OCI-LY7 (cell line): ENCODE results near the gene C1orf174. TPM values are rescaled to one million over a fixed set of nuclear protein-coding genes. Genes with fewer than 3 reads are reported as not detected.

Experiments
- BruUV-seq: library from RNA; stranded (reverse); fragments of 400-500 nt; replicated peaks from 2 replicates; lab custom pipeline; 2021; lab: Mats Ljungman, UMichigan
- CTCF ChIA-PET: fragments of 300-600 bp; sonication (Branson Sonifier 250); formaldehyde crosslinking; loops from one replicate; lab custom pipeline; 2022; ENCODE audit warnings: antibody characterized with exemption; ENCODE audit not compliant: unreplicated experiment; lab: Charles Lee
- POLR2A ChIA-PET: fragments of 300-600 bp; sonication (Branson Sonifier 250); formaldehyde crosslinking; loops from one replicate; lab custom pipeline; 2022; ENCODE audit warnings: antibody characterized with exemption; lab: Charles Lee
- DNase-seq: peaks from one replicate; pipeline ENCODE4 v3.0.0-alpha.2; 2015; ENCODE audit warnings: low spot score
- H2AFZ ChIP-seq: fragments of 200-600 bp; sonication (generic), shearing (Covaris generic); 2 replicates; pipeline ENCODE4 v1.6.1; 2014; ENCODE audit warnings: mild to moderate bottlenecking, antibody characterized with exemption, low read length, moderate library complexity
- H3K27ac ChIP-seq: fragments of 200-600 bp; sonication (generic); 2 replicates; pipeline ENCODE4 v1.5.1; 2014; ENCODE audit warnings: mixed run types, low read depth, mild to moderate bottlenecking, moderate library complexity, low read length, inconsistent platforms; ENCODE audit not compliant: poor library complexity, severe bottlenecking
- H3K36me3 ChIP-seq: fragments of 200-600 bp; sonication (generic); 2 replicates; pipeline ENCODE4 v1.6.1; 2014; ENCODE audit warnings: mild to moderate bottlenecking, antibody characterized with exemption, low read length, moderate library complexity, mixed read lengths; ENCODE audit not compliant: insufficient read depth
- H3K4me1 ChIP-seq: fragments of 200-600 bp; sonication (generic); 2 replicates; pipeline ENCODE4 v1.5.1; 2014; ENCODE audit warnings: mild to moderate bottlenecking, low read length; ENCODE audit not compliant: insufficient read depth, poor library complexity, severe bottlenecking
- H3K4me2 ChIP-seq: fragments of 200-600 bp; sonication (generic); 2 replicates; pipeline ENCODE4 v1.6.1; 2014; ENCODE audit warnings: mild to moderate bottlenecking, low read length
- H3K4me3 ChIP-seq: fragments of 200-600 bp; sonication (generic); 2 replicates; pipeline ENCODE4 v1.5.1; 2014; ENCODE audit warnings: mild to moderate bottlenecking, low read depth, low read length; ENCODE audit not compliant: poor library complexity, severe bottlenecking
- H3K79me2 ChIP-seq: fragments of 200-600 bp; sonication (generic); 2 replicates; pipeline ENCODE4 v1.6.1; 2016; ENCODE audit warnings: low read depth, mild to moderate bottlenecking, low read length, moderate library complexity, mixed read lengths; ENCODE audit not compliant: insufficient read depth
- H3K9me2 ChIP-seq: fragments of 200-600 bp; sonication (generic); 2 replicates; pipeline ENCODE4 v1.6.1; 2016; ENCODE audit warnings: mild to moderate bottlenecking, low read length, mixed read lengths; ENCODE audit not compliant: insufficient read depth
- H3K9me3 ChIP-seq: fragments of 200-600 bp; sonication (generic); 2 replicates; pipeline ENCODE4 v1.6.1; 2014; ENCODE audit warnings: mild to moderate bottlenecking, mixed run types, low read length, mixed read lengths
- H4K20me1 ChIP-seq: fragments of 200-600 bp; sonication (generic); 2 replicates; pipeline ENCODE4 v1.6.1; 2014; ENCODE audit warnings: mild to moderate bottlenecking, antibody characterized with exemption, low read length, moderate library complexity, mixed read lengths; ENCODE audit not compliant: insufficient read depth
- EZH2phosphoT487 ChIP-seq: fragments of 200-600 bp; sonication (generic); IDR thresholded peaks from 2 replicates; pipeline ENCODE4 v1.6.1; 2018; ENCODE audit warnings: low read depth, borderline replicate concordance, mild to moderate bottlenecking, mixed run types, antibody characterized with exemption, low read length, moderate library complexity, mixed read lengths
- intact Hi-C: fragments of 100-400 bp; cut with micrococcal nuclease; formaldehyde crosslinking; loops from one replicate; pipeline ENCODE4 v1.10.0; 2022; ENCODE audit not compliant: unreplicated experiment
- total RNA-seq, 2 experiments: library from RNA; depleted of rRNA in 1 of 2; stranded (reverse); fragments of >200 nt in 1 of 2; shearing (Covaris generic) in 1 of 2; gene quantifications; 2 replicates each; pipeline ENCODE4 v1.2.3, GENCODE V29; 2014 to 2022
- TF ChIP-seq, protein P1 (sequence below): fragments of 200-600 bp; sonication (generic); conservative IDR thresholded peaks from 2 replicates; pipeline ENCODE4 v1.5.1; 2014; ENCODE audit warnings: mild to moderate bottlenecking, antibody characterized with exemption, low read length, moderate library complexity, mixed read lengths

C1orf174 gene
- total RNA-seq, 2 experiments from 2014 or later = 39.0 to 59.5 TPM

DNA sequence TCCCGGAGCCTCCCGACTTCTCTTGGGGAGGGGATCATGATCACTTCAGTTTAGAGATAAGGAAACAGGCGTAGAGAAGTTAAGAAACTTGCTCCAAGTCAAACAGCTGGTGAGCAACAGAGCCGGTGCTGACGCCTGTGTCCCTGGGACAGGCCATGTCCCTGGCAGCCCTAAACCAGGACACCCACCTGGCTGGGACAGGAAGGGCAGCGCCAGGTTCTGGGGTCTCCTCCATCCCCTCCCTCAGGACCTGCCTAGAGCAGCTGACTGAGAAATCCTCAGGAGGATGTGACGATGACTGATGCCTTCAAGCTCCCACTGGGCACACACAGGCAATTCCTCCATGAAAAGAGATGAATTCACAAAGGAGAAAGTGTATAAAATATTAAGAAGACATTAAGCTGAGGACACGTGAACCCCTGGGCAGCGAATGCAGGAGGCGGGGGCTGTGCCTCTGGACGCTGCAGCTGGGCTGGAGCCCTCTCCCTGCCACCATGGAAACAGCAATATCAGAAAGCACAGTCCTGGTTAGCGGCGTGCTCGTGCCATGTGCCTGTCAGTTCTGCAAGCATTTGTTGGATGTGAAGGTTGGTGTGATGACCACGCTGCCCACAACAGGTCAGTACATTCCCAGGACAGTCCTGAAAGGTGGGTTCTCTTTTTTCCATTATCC lies 40.1 kb upstream of the C1orf174 start:
- no TSS peak for BruUV-seq
- intact Hi-C loops = no loop called here
- H3K36me3 ChIP-seq = peaks cover 4% of the 10 kb centered on the region
- ChIA-PET CTCF (no interaction called here), POLR2A (no interaction called here)
- no peak for TF ChIP-seq EZH2phosphoT487
- TF ChIP-seq, protein P1, sequence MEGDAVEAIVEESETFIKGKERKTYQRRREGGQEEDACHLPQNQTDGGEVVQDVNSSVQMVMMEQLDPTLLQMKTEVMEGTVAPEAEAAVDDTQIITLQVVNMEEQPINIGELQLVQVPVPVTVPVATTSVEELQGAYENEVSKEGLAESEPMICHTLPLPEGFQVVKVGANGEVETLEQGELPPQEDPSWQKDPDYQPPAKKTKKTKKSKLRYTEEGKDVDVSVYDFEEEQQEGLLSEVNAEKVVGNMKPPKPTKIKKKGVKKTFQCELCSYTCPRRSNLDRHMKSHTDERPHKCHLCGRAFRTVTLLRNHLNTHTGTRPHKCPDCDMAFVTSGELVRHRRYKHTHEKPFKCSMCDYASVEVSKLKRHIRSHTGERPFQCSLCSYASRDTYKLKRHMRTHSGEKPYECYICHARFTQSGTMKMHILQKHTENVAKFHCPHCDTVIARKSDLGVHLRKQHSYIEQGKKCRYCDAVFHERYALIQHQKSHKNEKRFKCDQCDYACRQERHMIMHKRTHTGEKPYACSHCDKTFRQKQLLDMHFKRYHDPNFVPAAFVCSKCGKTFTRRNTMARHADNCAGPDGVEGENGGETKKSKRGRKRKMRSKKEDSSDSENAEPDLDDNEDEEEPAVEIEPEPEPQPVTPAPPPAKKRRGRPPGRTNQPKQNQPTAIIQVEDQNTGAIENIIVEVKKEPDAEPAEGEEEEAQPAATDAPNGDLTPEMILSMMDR = no peak
- no peak for DNase-seq
- peaks cover 10% of the 10 kb centered on the region for H3K9me3 ChIP-seq
- no peaks in the 10 kb centered on the region for H3K9me2 ChIP-seq
- no peaks in the 10 kb centered on the region for H3K79me2 ChIP-seq
- H2AFZ ChIP-seq = no peak overlapping the region
- no peaks in the 10 kb centered on the region for H4K20me1 ChIP-seq
- no peak overlapping the region for H3K27ac ChIP-seq
- H3K4me1 ChIP-seq = no peaks in the 10 kb centered on the region
- H3K4me2 ChIP-seq = no peak overlapping the region
- no peak overlapping the region for H3K4me3 ChIP-seq

DNA sequence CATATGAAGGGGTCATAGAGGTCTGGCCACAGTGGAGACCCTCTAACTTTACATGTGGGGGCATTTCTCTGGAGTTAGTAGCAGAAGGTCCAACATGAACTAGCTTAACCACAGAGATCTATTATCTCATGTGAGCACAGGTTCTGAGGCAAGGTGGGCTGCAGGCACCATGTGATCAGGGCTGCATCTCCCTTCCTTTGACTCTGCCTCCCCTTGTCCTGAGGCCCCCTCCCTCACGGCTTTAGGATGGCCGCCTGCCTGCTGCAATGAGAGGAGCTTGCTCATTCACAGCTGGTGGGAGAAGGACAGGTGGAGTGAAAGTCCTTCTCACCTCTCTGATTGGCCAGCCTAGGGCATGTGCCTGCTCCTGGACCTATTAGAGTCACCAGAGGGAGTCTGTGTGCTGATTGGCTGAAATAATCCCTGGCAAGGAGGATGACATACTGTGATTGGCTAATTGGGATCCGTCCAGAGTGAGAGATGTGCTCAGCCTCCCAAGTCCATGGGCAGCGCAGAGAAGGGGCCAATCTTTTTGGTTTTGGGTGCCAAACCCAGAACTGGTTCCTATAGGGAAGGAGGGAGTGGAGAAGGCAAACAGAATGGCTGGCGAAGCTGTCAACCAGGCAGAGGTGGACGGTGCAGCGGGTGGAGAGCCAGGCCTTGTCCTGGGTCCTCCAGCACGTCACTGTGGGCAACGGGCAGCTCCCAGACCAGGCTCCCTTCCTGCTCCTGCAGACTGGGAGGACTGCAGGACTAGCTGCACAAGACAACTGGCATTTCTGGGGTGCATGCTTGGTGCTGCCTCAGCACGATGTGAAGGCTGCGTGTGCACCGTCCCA lies 39.4 kb upstream of the C1orf174 start:
- Histone ChIP-seq H3K4me2 (no peak overlapping the region), H3K36me3 (peaks cover 4% of the 10 kb centered on the region), H3K9me2 (no peaks in the 10 kb centered on the region), H3K4me1 (no peaks in the 10 kb centered on the region), H2AFZ (no peak overlapping the region), H3K79me2 (no peaks in the 10 kb centered on the region), H4K20me1 (no peaks in the 10 kb centered on the region), H3K9me3 (peaks cover 10% of the 10 kb centered on the region), H3K27ac (no peak overlapping the region), H3K4me3 (no peak overlapping the region)
- CTCF ChIA-PET = no interaction called here
- no TSS peak for BruUV-seq
- intact Hi-C loops = no loop called here
- POLR2A ChIA-PET = interaction anchor here (1.2 kb wide), 1 partner anchor 12 kb away, joined by 3 read pairs; no protein-coding TSS in a partner anchor
- DNase-seq = no peak
- TF ChIP-seq, protein P1 = no peak
- TF ChIP-seq EZH2phosphoT487 = no peak
